Omental fat pad (tissue), 4 donors: Measurements from ENCODE around the gene ANKRD44. TPM values are rescaled to one million over a fixed set of nuclear protein-coding genes. Genes with fewer than 3 reads are reported as not detected.

ENCODE experiments used
- ATAC-seq: fragments of 150-250 bp; one replicate; pipeline ENCODE4 v1.9.1; 2016; ENCODE audit warnings: mild to moderate bottlenecking, moderate library complexity; ENCODE audit not compliant: low FRiP score
- DNase-seq: peaks from one replicate; pipeline ENCODE4 v3.0.0-alpha.2; 2019; ENCODE audit warnings: low spot score
- CTCF ChIP-seq, 3 donors: fragments of 450-650 bp; IDR thresholded peaks; one replicate each; pipeline ENCODE4 v1.5.1; 2016 to 2017; ENCODE audit warnings: antibody characterized with exemption in 3 of 3, mild to moderate bottlenecking in 3 of 3, moderate library complexity in 2 of 3
- total RNA-seq, 4 donors: library from RNA; depleted of rRNA; stranded (reverse); fragments of >200 nt; gene quantifications; one replicate each; pipeline ENCODE4 v1.1.0, GENCODE V29; 2016

Gene ANKRD44
- total RNA-seq, 4 donors from 2014 or later, result 18.4 to 56.3 (median 30.1) TPM

- DNase-seq (no peak), ATAC-seq (no peak)
- TF ChIP-seq CTCF (IDR thresholded peaks at IDR 0.05), result no peak
These were observed 111.7 kb downstream of the ANKRD44 start for GRCh38 chr2:197198890-197199289.

GRCh38 chr2:197197895-197198311 lies 112.7 kb downstream of the ANKRD44 start:
- no peak for TF ChIP-seq CTCF (IDR thresholded peaks at IDR 0.05)
- no peak for DNase-seq
- ATAC-seq, result no peak

GRCh38 chr2:197196541-197197180 lies 113.9 kb downstream of the ANKRD44 start:
- no peak for TF ChIP-seq CTCF (IDR thresholded peaks at IDR 0.05)
- ATAC-seq (no peak), DNase-seq (no peak)

- ATAC-seq (no peak), DNase-seq (no peak)
- no peak for TF ChIP-seq CTCF (IDR thresholded peaks at IDR 0.05)
These were observed 115.1 kb downstream of the ANKRD44 start for GRCh38 chr2:197195518-197195917.

- DNase-seq, result no peak
- no peak for TF ChIP-seq CTCF (IDR thresholded peaks at IDR 0.05)
- ATAC-seq, result no peak
These were observed 118.6 kb downstream of the ANKRD44 start for GRCh38 chr2:197191940-197192322.

- ATAC-seq, result no peak
- DNase-seq, result no peak
- peak in 1 of 3 donors; percentile 31 for TF ChIP-seq CTCF (IDR thresholded peaks at IDR 0.05)
These were observed 119.2 kb downstream of the ANKRD44 start for GRCh38 chr2:197191177-197191939.

- no peak for TF ChIP-seq CTCF (IDR thresholded peaks at IDR 0.05)
- DNase-seq, result no peak
- no peak for ATAC-seq
These were observed 120.5 kb downstream of the ANKRD44 start for GRCh38 chr2:197190100-197190432.
